ENCODE measurements around the gene SPRR1A.

DNA sequence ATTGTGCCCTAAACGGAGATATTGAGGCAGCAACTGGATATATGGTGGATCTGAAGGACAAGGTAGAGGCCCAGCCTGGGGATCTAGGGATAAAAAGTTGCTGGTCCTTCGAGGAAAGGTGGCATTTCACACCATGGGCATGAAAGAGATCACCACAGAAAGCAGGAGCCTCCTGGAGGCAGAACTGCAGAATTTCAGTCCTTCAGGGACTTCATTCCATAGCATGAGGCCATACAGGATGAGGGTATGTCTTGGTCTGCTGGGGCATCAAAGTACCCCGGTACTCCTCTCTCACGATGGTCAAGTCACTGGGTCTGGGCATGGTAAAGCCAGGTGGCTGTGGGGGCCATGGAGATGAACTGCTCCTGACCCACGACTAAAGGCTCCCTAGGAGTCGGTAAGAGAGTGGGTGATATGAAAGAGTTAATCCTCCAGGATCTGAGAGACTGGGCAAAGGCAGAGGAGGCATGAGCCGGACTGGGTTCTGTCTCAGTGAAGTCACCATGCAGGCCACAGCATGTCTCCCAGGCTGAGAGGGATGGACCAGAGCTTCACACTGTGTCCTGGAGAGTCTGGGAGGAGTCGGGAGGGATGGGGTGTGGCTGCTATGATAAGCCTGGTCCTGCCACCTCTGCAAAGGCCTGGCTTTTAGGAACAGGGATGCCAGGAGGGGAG, 42.7 kb upstream of the SPRR1A start:
- TF ChIP-seq POLR2AphosphoS5 (IDR thresholded peaks at IDR 0.05; ENCODE audit: low read depth, low read length), result no peak
- TF ChIP-seq, protein P1, sequence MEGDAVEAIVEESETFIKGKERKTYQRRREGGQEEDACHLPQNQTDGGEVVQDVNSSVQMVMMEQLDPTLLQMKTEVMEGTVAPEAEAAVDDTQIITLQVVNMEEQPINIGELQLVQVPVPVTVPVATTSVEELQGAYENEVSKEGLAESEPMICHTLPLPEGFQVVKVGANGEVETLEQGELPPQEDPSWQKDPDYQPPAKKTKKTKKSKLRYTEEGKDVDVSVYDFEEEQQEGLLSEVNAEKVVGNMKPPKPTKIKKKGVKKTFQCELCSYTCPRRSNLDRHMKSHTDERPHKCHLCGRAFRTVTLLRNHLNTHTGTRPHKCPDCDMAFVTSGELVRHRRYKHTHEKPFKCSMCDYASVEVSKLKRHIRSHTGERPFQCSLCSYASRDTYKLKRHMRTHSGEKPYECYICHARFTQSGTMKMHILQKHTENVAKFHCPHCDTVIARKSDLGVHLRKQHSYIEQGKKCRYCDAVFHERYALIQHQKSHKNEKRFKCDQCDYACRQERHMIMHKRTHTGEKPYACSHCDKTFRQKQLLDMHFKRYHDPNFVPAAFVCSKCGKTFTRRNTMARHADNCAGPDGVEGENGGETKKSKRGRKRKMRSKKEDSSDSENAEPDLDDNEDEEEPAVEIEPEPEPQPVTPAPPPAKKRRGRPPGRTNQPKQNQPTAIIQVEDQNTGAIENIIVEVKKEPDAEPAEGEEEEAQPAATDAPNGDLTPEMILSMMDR (IDR thresholded peaks at IDR 0.05), result no peak
- TF ChIP-seq, protein P2, sequence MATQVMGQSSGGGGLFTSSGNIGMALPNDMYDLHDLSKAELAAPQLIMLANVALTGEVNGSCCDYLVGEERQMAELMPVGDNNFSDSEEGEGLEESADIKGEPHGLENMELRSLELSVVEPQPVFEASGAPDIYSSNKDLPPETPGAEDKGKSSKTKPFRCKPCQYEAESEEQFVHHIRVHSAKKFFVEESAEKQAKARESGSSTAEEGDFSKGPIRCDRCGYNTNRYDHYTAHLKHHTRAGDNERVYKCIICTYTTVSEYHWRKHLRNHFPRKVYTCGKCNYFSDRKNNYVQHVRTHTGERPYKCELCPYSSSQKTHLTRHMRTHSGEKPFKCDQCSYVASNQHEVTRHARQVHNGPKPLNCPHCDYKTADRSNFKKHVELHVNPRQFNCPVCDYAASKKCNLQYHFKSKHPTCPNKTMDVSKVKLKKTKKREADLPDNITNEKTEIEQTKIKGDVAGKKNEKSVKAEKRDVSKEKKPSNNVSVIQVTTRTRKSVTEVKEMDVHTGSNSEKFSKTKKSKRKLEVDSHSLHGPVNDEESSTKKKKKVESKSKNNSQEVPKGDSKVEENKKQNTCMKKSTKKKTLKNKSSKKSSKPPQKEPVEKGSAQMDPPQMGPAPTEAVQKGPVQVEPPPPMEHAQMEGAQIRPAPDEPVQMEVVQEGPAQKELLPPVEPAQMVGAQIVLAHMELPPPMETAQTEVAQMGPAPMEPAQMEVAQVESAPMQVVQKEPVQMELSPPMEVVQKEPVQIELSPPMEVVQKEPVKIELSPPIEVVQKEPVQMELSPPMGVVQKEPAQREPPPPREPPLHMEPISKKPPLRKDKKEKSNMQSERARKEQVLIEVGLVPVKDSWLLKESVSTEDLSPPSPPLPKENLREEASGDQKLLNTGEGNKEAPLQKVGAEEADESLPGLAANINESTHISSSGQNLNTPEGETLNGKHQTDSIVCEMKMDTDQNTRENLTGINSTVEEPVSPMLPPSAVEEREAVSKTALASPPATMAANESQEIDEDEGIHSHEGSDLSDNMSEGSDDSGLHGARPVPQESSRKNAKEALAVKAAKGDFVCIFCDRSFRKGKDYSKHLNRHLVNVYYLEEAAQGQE (IDR thresholded peaks at IDR 0.05; ENCODE audit: insufficient read depth in 1 of 2, low read depth in 2 of 2, low read length in 1 of 2), result no peak
- no peak for TF ChIP-seq SIN3A (IDR thresholded peaks at IDR 0.05; ENCODE audit: borderline replicate concordance, insufficient read depth, low read depth, low read length)
